ENCODE results near the gene CALR3.

The CALR3 gene

DNA sequence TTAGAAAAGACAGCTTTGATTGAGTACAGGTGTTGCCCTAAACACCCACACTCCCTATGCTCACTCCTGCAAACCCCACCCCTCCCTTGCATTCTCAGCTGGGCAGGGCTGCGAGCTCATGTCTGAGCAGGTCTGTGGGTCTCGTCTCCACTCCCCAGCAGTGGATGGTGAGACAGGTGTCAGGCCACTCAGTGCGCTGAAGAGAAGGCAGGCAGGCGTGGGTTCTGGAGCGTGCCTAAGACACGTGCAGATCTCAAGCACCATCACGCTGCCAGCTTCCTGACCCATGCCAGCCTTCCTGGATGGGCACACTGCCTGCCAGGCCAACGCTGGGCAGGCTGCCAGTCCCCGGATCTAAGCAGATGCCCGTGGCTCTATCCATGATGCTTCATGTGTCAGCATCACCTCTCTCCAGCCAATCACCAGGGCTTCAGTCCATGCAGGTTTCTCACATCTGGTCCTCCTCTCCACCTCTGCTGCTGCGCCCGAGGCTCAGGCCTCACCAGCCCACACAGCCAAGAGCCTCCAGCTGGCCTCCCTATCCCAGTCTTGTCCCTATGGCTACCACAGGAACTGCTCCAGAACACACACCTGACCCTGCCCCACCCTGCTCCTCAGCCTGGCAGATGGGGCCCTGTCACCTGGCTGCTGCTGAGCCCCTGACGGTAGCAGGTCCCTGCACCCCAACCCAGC lies 66.8 kb downstream of the CALR3 start:
- Histone ChIP-seq H3K9ac (ENCODE audit: low read length) (no peak overlapping the region), H3K4me3 (ENCODE audit: insufficient read depth, low read length, poor library complexity, severe bottlenecking) (no peak overlapping the region), H3K79me2 (ENCODE audit: insufficient read depth, low read length) (no peaks in the 10 kb centered on the region; the same call in 1 of the 2 replicates), H3K9me2 (replicated peaks; ENCODE audit: insufficient read depth, low read length) (no peaks in the 10 kb centered on the region), H3K36me3 (ENCODE audit: low read length) (peaks cover 14% of the 10 kb centered on the region), H3K27me3 (ENCODE audit: low read length) (no peaks in the 10 kb centered on the region), H4K20me1 (ENCODE audit: low read depth, low read length) (no peaks in the 10 kb centered on the region), H3K4me2 (ENCODE audit: low read depth, low read length, poor library complexity, severe bottlenecking) (no peak overlapping the region), H3K27ac (ENCODE audit: low read depth, low read length) (no peak overlapping the region), H2AFZ (ENCODE audit: low read depth, low read length, severe bottlenecking) (no peak overlapping the region), H3K9me3 (ENCODE audit: insufficient read depth, low read length) (no peaks in the 10 kb centered on the region), H3F3A (ENCODE audit: insufficient read depth) (no peaks in the 10 kb centered on the region)
- TF ChIP-seq, protein P1, sequence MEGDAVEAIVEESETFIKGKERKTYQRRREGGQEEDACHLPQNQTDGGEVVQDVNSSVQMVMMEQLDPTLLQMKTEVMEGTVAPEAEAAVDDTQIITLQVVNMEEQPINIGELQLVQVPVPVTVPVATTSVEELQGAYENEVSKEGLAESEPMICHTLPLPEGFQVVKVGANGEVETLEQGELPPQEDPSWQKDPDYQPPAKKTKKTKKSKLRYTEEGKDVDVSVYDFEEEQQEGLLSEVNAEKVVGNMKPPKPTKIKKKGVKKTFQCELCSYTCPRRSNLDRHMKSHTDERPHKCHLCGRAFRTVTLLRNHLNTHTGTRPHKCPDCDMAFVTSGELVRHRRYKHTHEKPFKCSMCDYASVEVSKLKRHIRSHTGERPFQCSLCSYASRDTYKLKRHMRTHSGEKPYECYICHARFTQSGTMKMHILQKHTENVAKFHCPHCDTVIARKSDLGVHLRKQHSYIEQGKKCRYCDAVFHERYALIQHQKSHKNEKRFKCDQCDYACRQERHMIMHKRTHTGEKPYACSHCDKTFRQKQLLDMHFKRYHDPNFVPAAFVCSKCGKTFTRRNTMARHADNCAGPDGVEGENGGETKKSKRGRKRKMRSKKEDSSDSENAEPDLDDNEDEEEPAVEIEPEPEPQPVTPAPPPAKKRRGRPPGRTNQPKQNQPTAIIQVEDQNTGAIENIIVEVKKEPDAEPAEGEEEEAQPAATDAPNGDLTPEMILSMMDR (IDR thresholded peaks at IDR 0.05; ENCODE audit: insufficient read depth, low read length, poor library complexity, severe bottlenecking): no peak
- TF ChIP-seq EZH2phosphoT487 (conservative IDR thresholded peaks at IDR 0.05; ENCODE audit: low read length): no peak

Data from SU-DHL-6 (cell line).